Measurements from ENCODE around the gene YAE1.

DNA sequence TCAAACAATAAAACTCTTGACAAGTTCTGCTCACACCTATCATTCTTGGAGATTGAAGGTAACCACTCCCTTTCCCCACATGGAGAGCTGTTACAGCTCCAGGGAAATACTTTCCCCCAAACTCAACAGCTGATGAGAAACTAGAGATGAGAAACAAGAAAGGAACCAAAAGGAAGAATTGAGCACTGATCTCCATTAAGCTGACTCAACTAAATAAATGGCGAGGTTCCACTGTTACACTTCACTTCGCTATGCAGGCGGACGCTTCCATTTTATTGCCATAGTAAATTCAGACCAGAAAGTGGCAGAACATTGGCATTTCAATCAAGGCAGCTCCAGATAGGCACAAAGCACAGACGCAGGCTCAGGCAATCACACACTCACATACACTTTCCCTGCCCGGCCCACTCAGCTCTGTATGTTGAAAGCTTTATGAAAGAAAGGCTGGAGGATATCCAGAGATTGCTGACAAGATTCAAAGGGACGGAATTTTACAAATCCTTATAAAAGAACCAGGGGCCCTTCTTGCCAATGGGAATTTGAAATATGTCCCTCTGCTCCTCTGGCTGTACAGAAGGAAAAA, 11.5 kb upstream of the YAE1 start:
- TF ChIP-seq, protein P1, sequence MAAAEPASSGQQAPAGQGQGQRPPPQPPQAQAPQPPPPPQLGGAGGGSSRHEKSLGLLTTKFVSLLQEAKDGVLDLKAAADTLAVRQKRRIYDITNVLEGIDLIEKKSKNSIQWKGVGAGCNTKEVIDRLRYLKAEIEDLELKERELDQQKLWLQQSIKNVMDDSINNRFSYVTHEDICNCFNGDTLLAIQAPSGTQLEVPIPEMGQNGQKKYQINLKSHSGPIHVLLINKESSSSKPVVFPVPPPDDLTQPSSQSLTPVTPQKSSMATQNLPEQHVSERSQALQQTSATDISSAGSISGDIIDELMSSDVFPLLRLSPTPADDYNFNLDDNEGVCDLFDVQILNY (CRISPR knock-in tag; IDR thresholded peaks at IDR 0.05), result no peak
- TF ChIP-seq, protein P2, sequence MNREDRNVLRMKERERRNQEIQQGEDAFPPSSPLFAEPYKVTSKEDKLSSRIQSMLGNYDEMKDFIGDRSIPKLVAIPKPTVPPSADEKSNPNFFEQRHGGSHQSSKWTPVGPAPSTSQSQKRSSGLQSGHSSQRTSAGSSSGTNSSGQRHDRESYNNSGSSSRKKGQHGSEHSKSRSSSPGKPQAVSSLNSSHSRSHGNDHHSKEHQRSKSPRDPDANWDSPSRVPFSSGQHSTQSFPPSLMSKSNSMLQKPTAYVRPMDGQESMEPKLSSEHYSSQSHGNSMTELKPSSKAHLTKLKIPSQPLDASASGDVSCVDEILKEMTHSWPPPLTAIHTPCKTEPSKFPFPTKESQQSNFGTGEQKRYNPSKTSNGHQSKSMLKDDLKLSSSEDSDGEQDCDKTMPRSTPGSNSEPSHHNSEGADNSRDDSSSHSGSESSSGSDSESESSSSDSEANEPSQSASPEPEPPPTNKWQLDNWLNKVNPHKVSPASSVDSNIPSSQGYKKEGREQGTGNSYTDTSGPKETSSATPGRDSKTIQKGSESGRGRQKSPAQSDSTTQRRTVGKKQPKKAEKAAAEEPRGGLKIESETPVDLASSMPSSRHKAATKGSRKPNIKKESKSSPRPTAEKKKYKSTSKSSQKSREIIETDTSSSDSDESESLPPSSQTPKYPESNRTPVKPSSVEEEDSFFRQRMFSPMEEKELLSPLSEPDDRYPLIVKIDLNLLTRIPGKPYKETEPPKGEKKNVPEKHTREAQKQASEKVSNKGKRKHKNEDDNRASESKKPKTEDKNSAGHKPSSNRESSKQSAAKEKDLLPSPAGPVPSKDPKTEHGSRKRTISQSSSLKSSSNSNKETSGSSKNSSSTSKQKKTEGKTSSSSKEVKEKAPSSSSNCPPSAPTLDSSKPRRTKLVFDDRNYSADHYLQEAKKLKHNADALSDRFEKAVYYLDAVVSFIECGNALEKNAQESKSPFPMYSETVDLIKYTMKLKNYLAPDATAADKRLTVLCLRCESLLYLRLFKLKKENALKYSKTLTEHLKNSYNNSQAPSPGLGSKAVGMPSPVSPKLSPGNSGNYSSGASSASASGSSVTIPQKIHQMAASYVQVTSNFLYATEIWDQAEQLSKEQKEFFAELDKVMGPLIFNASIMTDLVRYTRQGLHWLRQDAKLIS (CRISPR knock-in tag; IDR thresholded peaks at IDR 0.05; ENCODE audit: borderline replicate concordance), result no peak
- TF ChIP-seq, protein P3, sequence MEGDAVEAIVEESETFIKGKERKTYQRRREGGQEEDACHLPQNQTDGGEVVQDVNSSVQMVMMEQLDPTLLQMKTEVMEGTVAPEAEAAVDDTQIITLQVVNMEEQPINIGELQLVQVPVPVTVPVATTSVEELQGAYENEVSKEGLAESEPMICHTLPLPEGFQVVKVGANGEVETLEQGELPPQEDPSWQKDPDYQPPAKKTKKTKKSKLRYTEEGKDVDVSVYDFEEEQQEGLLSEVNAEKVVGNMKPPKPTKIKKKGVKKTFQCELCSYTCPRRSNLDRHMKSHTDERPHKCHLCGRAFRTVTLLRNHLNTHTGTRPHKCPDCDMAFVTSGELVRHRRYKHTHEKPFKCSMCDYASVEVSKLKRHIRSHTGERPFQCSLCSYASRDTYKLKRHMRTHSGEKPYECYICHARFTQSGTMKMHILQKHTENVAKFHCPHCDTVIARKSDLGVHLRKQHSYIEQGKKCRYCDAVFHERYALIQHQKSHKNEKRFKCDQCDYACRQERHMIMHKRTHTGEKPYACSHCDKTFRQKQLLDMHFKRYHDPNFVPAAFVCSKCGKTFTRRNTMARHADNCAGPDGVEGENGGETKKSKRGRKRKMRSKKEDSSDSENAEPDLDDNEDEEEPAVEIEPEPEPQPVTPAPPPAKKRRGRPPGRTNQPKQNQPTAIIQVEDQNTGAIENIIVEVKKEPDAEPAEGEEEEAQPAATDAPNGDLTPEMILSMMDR (IDR thresholded peaks at IDR 0.05), result no peak
- no peak for TF ChIP-seq JUN (CRISPR knock-in tag; IDR thresholded peaks at IDR 0.05)

All from WTC11 (cell line).